Measurements from ENCODE around the gene FIGN.

FIGN gene

GRCh38 chr2:163659224-163659623 lies 76.6 kb downstream of the FIGN start:
- DNase-seq: no peak

- DNase-seq: no peak
Observed at GRCh38 chr2:163658556-163658955, 77.3 kb downstream of the FIGN start.

GRCh38 chr2:163657281-163657656 lies 78.5 kb downstream of the FIGN start:
- DNase-seq: peak; percentile 41

GRCh38 chr2:163656622-163657280 lies 79.1 kb downstream of the FIGN start:
- peak; percentile 34 for DNase-seq

- no peak for DNase-seq
Observed at GRCh38 chr2:163655667-163656066, 80.1 kb downstream of the FIGN start.

- DNase-seq: no peak
Observed at GRCh38 chr2:163652751-163653150, 83.1 kb downstream of the FIGN start.

GRCh38 chr2:163649080-163649479 lies 86.7 kb downstream of the FIGN start:
- no peak for DNase-seq

- no peak for DNase-seq
Observed at GRCh38 chr2:163647300-163647699, 88.5 kb downstream of the FIGN start.

- no peak for DNase-seq
Observed at GRCh38 chr2:163646687-163647086, 89.1 kb downstream of the FIGN start.

GRCh38 chr2:163644238-163644637 lies 91.6 kb downstream of the FIGN start:
- DNase-seq: no peak

- DNase-seq: no peak
Observed at GRCh38 chr2:163641986-163642385, 93.8 kb downstream of the FIGN start.

GRCh38 chr2:163640542-163641193 lies 95.1 kb downstream of the FIGN start:
- peak; percentile 45 for DNase-seq

GRCh38 chr2:163637871-163638270 lies 97.9 kb downstream of the FIGN start:
- peak; percentile 54 for DNase-seq

- no peak for DNase-seq
Observed at GRCh38 chr2:163633291-163633690, 102.5 kb downstream of the FIGN start.

GRCh38 chr2:163630836-163631235 lies 105.0 kb downstream of the FIGN start:
- no peak for DNase-seq

- DNase-seq: no peak
Observed at GRCh38 chr2:163626639-163627109, 109.1 kb downstream of the FIGN start.

GRCh38 chr2:163626208-163626607 lies 109.6 kb downstream of the FIGN start:
- no peak for DNase-seq

GRCh38 chr2:163625632-163626031 lies 110.2 kb downstream of the FIGN start:
- no peak for DNase-seq

GRCh38 chr2:163621445-163622004 lies 114.3 kb downstream of the FIGN start:
- no peak for DNase-seq

- no peak for DNase-seq
Observed at GRCh38 chr2:163617517-163617916, 118.3 kb downstream of the FIGN start.

- peak; percentile 49 for DNase-seq
Observed at GRCh38 chr2:163613266-163613731, 122.5 kb downstream of the FIGN start.

GRCh38 chr2:163612332-163612731 lies 123.5 kb downstream of the FIGN start:
- DNase-seq: no peak

GRCh38 chr2:163611557-163611906 lies 124.3 kb downstream of the FIGN start:
- no peak for DNase-seq

GRCh38 chr2:163610817-163611556 lies 124.8 kb downstream of the FIGN start:
- DNase-seq: no peak

All from retina (tissue), 1 donor.